Progenitor cell of endocrine pancreas (in vitro differentiated cells): Measurements from ENCODE around the gene TLE1. TPM values are rescaled to one million over a fixed set of nuclear protein-coding genes. Genes with fewer than 3 reads are reported as not detected.

Experiments used
- DNase-seq: peaks from one replicate; pipeline ENCODE4 v3.0.0; 2021; ENCODE audit warnings: low spot score; ENCODE audit not compliant: unreplicated experiment
- H3K27ac Mint-ChIP-seq: 2 replicates; pipeline ENCODE4 v1.8.0; 2021; ENCODE audit warnings: mild to moderate bottlenecking, moderate library complexity, mixed read lengths
- H3K27me3 Mint-ChIP-seq: 2 replicates; pipeline ENCODE4 v1.8.0; 2021; ENCODE audit warnings: mixed read lengths
- H3K36me3 Mint-ChIP-seq: 2 replicates; pipeline ENCODE4 v1.8.0; 2022; ENCODE audit warnings: mixed read lengths; ENCODE audit not compliant: insufficient read depth
- H3K4me1 Mint-ChIP-seq: 2 replicates; pipeline ENCODE4 v1.8.0; 2021; ENCODE audit warnings: low read depth, mixed read lengths
- H3K4me3 Mint-ChIP-seq: 2 replicates; pipeline ENCODE4 v1.8.0; 2021; ENCODE audit warnings: low read depth, mild to moderate bottlenecking, moderate library complexity, mixed read lengths
- H3K9me3 Mint-ChIP-seq: 2 replicates; pipeline ENCODE4 v1.8.0; 2021; ENCODE audit warnings: low read depth, mixed read lengths
- CTCF ChIP-seq: fragments of 200-600 bp; sonication (generic); IDR thresholded peaks from one replicate; pipeline ENCODE4 v1.5.0; 2021; ENCODE audit warnings: antibody characterized with exemption, mild to moderate bottlenecking; ENCODE audit not compliant: unreplicated experiment
- total RNA-seq: library from RNA; stranded (reverse); gene quantifications from 2 replicates; pipeline ENCODE4 v1.2.1, GENCODE V29; 2021

The TLE1 gene
- total RNA-seq, 1 donor from 2014 or later: 68.7 TPM

- no peak for TF ChIP-seq CTCF
- no peaks in the 10 kb centered on the region for H3K27me3 Mint-ChIP-seq
- no peak overlapping the region for H3K4me3 Mint-ChIP-seq
- H3K9me3 Mint-ChIP-seq: peaks cover 2% of the 10 kb centered on the region
- H3K36me3 Mint-ChIP-seq: peaks cover 46% of the 10 kb centered on the region
- H3K27ac Mint-ChIP-seq: peak overlapping the region; percentile 68
- H3K4me1 Mint-ChIP-seq: peaks cover 31% of the 10 kb centered on the region
- DNase-seq: no peak
Measured at GRCh38 chr9:81589819-81590218, 99.5 kb downstream of the TLE1 start.

DNA sequence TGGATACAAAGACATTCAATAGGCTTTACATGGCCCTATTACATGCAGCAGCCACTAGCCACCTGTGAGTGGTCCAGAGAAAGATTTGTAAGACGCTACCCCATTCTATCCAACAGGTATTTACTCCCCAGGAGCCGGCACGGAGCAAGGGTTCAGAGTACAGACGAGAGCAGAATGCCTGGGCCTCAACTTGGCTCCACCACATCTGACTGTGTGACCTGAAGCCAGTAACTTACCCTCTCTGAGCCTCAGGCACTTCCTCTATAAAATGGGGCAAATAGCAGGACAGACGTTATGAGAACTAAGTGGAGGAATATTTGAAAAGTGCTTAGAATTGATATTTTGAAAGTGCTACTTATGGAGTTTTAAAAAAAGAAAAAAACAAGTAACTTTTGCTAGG lies 100.0 kb downstream of the TLE1 start:
- DNase-seq: no peak
- Mint-ChIP-seq H3K9me3 (no peaks in the 10 kb centered on the region), H3K4me3 (peak overlapping the region; percentile 47), H3K27ac (peak overlapping the region; percentile 100), H3K4me1 (peaks cover 31% of the 10 kb centered on the region), H3K36me3 (peaks cover 44% of the 10 kb centered on the region), H3K27me3 (no peaks in the 10 kb centered on the region)
- TF ChIP-seq CTCF: no peak

GRCh38 chr9:81588148-81588871 lies 101.0 kb downstream of the TLE1 start:
- Mint-ChIP-seq H3K27me3 (no peaks in the 10 kb centered on the region), H3K27ac (peak overlapping the region; percentile 100), H3K4me3 (peak overlapping the region; percentile 43), H3K4me1 (peaks cover 31% of the 10 kb centered on the region), H3K9me3 (no peaks in the 10 kb centered on the region), H3K36me3 (peaks cover 43% of the 10 kb centered on the region)
- no peak for TF ChIP-seq CTCF
- DNase-seq: peak; percentile 17

DNA sequence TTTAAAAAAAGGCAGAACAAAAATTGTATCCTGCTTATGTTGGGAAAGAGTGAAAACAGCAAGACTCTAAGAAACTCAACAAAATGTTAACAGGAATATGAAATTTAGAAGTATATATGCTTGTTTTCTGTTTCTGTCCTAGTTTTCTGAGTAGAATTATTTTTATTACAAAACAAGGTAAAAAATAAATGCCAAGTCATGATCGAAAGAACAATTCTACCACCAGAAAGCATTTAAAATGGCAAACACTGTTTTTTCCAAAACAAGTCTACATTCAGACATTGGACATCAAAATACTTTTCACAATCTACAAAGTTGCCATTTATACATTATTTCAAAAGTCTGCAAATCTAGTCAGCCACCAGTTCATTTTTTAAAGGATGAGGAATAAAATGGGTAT lies 102.6 kb downstream of the TLE1 start:
- no peak for TF ChIP-seq CTCF
- H3K9me3 Mint-ChIP-seq: no peaks in the 10 kb centered on the region
- DNase-seq: no peak
- no peak overlapping the region for H3K4me3 Mint-ChIP-seq
- no peak overlapping the region for H3K27ac Mint-ChIP-seq
- H3K36me3 Mint-ChIP-seq: peaks cover 42% of the 10 kb centered on the region
- no peaks in the 10 kb centered on the region for H3K27me3 Mint-ChIP-seq
- peaks cover 33% of the 10 kb centered on the region for H3K4me1 Mint-ChIP-seq

- no peak for DNase-seq
- Mint-ChIP-seq H3K27me3 (no peaks in the 10 kb centered on the region), H3K27ac (no peak overlapping the region), H3K4me3 (no peak overlapping the region), H3K4me1 (peaks cover 37% of the 10 kb centered on the region), H3K9me3 (no peaks in the 10 kb centered on the region), H3K36me3 (peaks cover 41% of the 10 kb centered on the region)
- TF ChIP-seq CTCF: no peak
Measured at GRCh38 chr9:81585191-81585763, 104.1 kb downstream of the TLE1 start.
